GM19239 (cell line): ENCODE results near the gene LYZL4.

ENCODE experiments used
- DNase-seq: peaks from one replicate; pipeline ENCODE4 v3.0.0; 2011; ENCODE audit warnings: low spot score; ENCODE audit not compliant: insufficient read length
- FAIRE-seq: peaks from 2 replicates; lab custom pipeline; 2011; peaks lifted over from hg19 to GRCh38; lab: Jason Lieb, UNC

Gene LYZL4

GRCh38 chr3:42430781-42431532 lies 20.5 kb upstream of the LYZL4 start:
- FAIRE-seq (no peak), DNase-seq (no peak)

- FAIRE-seq (no peak), DNase-seq (no peak)
Observed at GRCh38 chr3:42428830-42429229, 18.4 kb upstream of the LYZL4 start.

GRCh38 chr3:42425736-42426407 lies 15.5 kb upstream of the LYZL4 start:
- DNase-seq (no peak), FAIRE-seq (no peak)

GRCh38 chr3:42424911-42425310 lies 14.5 kb upstream of the LYZL4 start:
- DNase-seq, result no peak
- FAIRE-seq, result no peak

- DNase-seq, result no peak
- no peak for FAIRE-seq
Observed at GRCh38 chr3:42421818-42422796, 11.7 kb upstream of the LYZL4 start.

GRCh38 chr3:42419563-42419962 lies 9.2 kb upstream of the LYZL4 start:
- FAIRE-seq (no peak), DNase-seq (no peak)

GRCh38 chr3:42412526-42413155 lies 2.2 kb upstream of the LYZL4 start:
- DNase-seq (no peak), FAIRE-seq (no peak)

GRCh38 chr3:42411429-42411828 lies 1.0 kb upstream of the LYZL4 start:
- no peak for FAIRE-seq
- DNase-seq, result no peak

GRCh38 chr3:42408156-42408555 lies 2.3 kb downstream of the LYZL4 start:
- FAIRE-seq (no peak), DNase-seq (no peak)

GRCh38 chr3:42406727-42407450 lies 3.5 kb downstream of the LYZL4 start:
- FAIRE-seq, result no peak
- DNase-seq, result no peak

- FAIRE-seq, result no peak
- no peak for DNase-seq
Observed at GRCh38 chr3:42405857-42406256, 4.6 kb downstream of the LYZL4 start.

- FAIRE-seq, result no peak
Observed at GRCh38 chr3:42403737-42404136, 6.7 kb downstream of the LYZL4 start.

GRCh38 chr3:42402394-42403096 lies 7.9 kb downstream of the LYZL4 start:
- DNase-seq (no peak), FAIRE-seq (no peak)

More at GRCh38 chr3:42403737-42404136, 6.7 kb downstream of the LYZL4 start:
- no peak for DNase-seq

GRCh38 chr3:42398080-42398479 lies 12.3 kb downstream of the LYZL4 start:
- no peak for FAIRE-seq
- no peak for DNase-seq

GRCh38 chr3:42397644-42398043 lies 12.8 kb downstream of the LYZL4 start:
- FAIRE-seq (no peak), DNase-seq (no peak)

GRCh38 chr3:42394579-42395288 lies 15.7 kb downstream of the LYZL4 start:
- DNase-seq (no peak), FAIRE-seq (no peak)

- DNase-seq (no peak), FAIRE-seq (no peak)
Observed at GRCh38 chr3:42387802-42388651, 22.4 kb downstream of the LYZL4 start.
